ENCODE measurements around the gene RRP1B.

Gene RRP1B, protein sequence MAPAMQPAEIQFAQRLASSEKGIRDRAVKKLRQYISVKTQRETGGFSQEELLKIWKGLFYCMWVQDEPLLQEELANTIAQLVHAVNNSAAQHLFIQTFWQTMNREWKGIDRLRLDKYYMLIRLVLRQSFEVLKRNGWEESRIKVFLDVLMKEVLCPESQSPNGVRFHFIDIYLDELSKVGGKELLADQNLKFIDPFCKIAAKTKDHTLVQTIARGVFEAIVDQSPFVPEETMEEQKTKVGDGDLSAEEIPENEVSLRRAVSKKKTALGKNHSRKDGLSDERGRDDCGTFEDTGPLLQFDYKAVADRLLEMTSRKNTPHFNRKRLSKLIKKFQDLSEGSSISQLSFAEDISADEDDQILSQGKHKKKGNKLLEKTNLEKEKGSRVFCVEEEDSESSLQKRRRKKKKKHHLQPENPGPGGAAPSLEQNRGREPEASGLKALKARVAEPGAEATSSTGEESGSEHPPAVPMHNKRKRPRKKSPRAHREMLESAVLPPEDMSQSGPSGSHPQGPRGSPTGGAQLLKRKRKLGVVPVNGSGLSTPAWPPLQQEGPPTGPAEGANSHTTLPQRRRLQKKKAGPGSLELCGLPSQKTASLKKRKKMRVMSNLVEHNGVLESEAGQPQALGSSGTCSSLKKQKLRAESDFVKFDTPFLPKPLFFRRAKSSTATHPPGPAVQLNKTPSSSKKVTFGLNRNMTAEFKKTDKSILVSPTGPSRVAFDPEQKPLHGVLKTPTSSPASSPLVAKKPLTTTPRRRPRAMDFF

DNA sequence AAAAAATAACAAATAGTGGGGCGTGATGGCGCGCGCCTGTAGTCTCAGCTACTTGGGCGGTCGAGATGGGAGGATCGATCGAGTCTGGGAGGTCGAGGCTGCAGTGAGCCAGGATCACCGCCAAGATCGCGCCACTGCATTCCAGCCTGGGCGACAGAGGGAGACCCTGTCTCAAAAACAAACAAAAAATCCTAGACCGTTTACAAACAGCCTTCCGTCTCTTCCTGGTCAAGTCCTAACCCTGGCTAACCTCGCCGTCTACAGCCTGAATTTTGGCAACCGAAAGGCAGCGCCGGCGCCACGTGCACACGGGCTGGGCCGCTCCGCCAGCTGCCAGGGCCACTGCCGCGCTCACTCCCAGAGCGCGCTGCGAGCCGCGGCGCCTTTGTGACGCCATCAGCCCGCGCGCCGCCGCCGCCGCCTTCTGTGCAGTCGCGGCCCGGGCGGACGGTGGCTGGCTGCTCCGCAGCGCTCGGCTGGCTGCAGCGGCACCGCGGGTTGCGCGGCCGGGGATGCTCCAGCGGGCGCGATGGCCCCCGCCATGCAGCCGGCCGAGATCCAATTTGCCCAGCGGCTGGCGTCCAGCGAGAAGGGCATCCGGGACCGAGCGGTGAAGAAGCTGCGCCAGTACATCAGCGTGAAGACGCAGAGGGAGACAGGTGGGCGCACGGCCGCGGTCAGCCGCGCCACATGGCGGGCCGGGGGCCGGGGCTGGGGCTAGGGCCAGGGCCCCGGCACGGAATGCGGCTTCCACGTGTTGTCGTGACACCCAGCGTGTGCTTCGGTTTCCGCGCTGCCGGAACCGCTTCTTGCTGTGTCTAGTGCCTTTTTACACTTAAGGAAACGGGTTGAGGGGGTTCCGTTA, at the start of gene RRP1B, which contains the start of gene HSF2BP:
TSS of gene RRP1B (plus strand) at position 425 of the 865 bp plus-strand sequence. CDS start at position 530, 105 bp downstream.
TSS of gene HSF2BP (minus strand) at position 353 of the 865 bp plus-strand sequence. CDS start 1,392 bp downstream, outside the sequence.
- Histone ChIP-seq H3K9me3 (ENCODE audit: insufficient read depth, low read length, severe bottlenecking) (no peaks in the 10 kb centered on the region), H3K27me3 (ENCODE audit: insufficient read depth, low read length, poor library complexity) (no peaks in the 10 kb centered on the region), H3K4me3 (ENCODE audit: low read depth in 1 of 2, low read length in 2 of 2) (peak within 1 kb of the TSS; percentile 67 to 94), H3K4me2 (ENCODE audit: insufficient read depth, low read length) (peak within 1 kb of the TSS; percentile 79), H4K20me1 (ENCODE audit: insufficient read depth, low read length) (peaks cover 22% of the 10 kb centered on the region; the same call in 1 of the 2 replicates), H3K36me3 (ENCODE audit: insufficient read depth, low read length) (peaks cover 33% of the 10 kb centered on the region), H3K9ac (ENCODE audit: low read depth, low read length) (peak within 1 kb of the TSS; percentile 91), H3K79me2 (ENCODE audit: insufficient read depth, low read length) (peaks cover 54% of the 10 kb centered on the region), H2AFZ (ENCODE audit: low read depth, low read length) (peak within 1 kb of the TSS; percentile 90), H3K4me1 (ENCODE audit: insufficient read depth, low read length) (peaks cover 36% of the 10 kb centered on the region), H3K27ac (ENCODE audit: low read length) (peak within 1 kb of the TSS; percentile 82)
- TF ChIP-seq, protein P1, sequence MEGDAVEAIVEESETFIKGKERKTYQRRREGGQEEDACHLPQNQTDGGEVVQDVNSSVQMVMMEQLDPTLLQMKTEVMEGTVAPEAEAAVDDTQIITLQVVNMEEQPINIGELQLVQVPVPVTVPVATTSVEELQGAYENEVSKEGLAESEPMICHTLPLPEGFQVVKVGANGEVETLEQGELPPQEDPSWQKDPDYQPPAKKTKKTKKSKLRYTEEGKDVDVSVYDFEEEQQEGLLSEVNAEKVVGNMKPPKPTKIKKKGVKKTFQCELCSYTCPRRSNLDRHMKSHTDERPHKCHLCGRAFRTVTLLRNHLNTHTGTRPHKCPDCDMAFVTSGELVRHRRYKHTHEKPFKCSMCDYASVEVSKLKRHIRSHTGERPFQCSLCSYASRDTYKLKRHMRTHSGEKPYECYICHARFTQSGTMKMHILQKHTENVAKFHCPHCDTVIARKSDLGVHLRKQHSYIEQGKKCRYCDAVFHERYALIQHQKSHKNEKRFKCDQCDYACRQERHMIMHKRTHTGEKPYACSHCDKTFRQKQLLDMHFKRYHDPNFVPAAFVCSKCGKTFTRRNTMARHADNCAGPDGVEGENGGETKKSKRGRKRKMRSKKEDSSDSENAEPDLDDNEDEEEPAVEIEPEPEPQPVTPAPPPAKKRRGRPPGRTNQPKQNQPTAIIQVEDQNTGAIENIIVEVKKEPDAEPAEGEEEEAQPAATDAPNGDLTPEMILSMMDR (IDR thresholded peaks at IDR 0.05; ENCODE audit: borderline replicate concordance, extremely low read depth, low read length, poor library complexity, severe bottlenecking) = no peak
- no peak for TF ChIP-seq EZH2 (IDR thresholded peaks at IDR 0.05; ENCODE audit: borderline replicate concordance, low read depth, low read length, severe bottlenecking)
- ATAC-seq (ENCODE audit: insufficient read depth, low read depth) (peak; percentile 87), DNase-seq (peak; percentile 81)

DNA sequence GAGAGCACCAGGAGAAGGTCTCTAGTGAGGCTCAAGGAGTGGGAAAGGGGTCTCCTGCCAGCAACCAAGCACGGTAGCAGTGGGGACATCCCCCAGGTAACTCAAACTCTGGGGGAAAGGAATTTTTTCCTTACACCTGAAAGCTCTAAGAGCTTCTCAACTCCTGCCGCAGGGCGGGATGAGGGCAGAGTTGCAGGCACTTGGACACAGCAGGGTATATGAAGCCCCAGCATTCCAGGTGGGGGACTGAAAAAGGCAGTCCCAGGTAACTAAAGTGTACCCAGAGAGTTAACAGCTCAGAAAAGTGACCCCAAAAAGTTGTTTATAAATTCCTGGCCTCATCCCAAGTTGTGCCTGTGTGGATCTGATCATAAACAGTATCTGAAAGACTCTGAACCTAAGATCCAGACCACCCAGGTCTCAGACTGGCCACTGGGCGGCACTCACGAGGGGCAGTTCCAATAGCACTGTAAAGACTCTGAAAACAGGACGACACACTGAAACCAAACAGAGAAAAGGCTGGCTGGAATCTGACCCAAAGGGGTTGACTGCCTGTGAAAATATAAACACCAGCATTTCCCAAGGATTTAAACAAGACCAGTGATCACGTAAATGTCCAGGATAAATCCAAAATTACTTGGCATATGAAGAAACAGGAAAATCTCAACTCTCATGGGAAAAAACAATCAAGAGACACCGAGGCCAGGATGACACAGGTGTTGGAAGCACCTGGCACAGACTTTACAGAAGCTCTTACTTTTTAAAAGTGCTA, 47.6 kb upstream of the RRP1B start:
- no peak overlapping the region for H3K4me2 ChIP-seq (ENCODE audit: insufficient read depth, low read length)
- H3K4me1 ChIP-seq (ENCODE audit: insufficient read depth, low read length) = no peaks in the 10 kb centered on the region
- no peaks in the 10 kb centered on the region for H4K20me1 ChIP-seq (ENCODE audit: insufficient read depth, low read length)
- no peak overlapping the region for H3K27ac ChIP-seq (ENCODE audit: low read length)
- H3K79me2 ChIP-seq (ENCODE audit: insufficient read depth, low read length) = no peaks in the 10 kb centered on the region
- no peak overlapping the region for H3K9ac ChIP-seq (ENCODE audit: low read depth, low read length)
- no peaks in the 10 kb centered on the region for H3K9me3 ChIP-seq (ENCODE audit: insufficient read depth, low read length, severe bottlenecking)
- ATAC-seq (ENCODE audit: insufficient read depth, low read depth) (no peak), DNase-seq (no peak)
- no peak overlapping the region for H3K4me3 ChIP-seq (ENCODE audit: low read depth in 1 of 2, low read length in 2 of 2)
- no peak overlapping the region for H2AFZ ChIP-seq (ENCODE audit: low read depth, low read length)
- H3K36me3 ChIP-seq (ENCODE audit: insufficient read depth, low read length) = no peaks in the 10 kb centered on the region
- TF ChIP-seq, protein P1 (IDR thresholded peaks at IDR 0.05; ENCODE audit: borderline replicate concordance, extremely low read depth, low read length, poor library complexity, severe bottlenecking) = peak; percentile 34
- TF ChIP-seq EZH2 (IDR thresholded peaks at IDR 0.05; ENCODE audit: borderline replicate concordance, low read depth, low read length, severe bottlenecking) = no peak
- H3K27me3 ChIP-seq (ENCODE audit: insufficient read depth, low read length, poor library complexity) = no peaks in the 10 kb centered on the region
